ENCODE measurements around the gene BDP1. TPM values are rescaled to one million over a fixed set of nuclear protein-coding genes. Genes with fewer than 3 reads are reported as not detected.
"Not testable (repeated sequence)": the region's sequence is repeated elsewhere in the genome, so short reads cannot be mapped to it uniquely, and the experiment has no call there.

Gene BDP1
- total RNA-seq, 1 donor from 2014 or later: 33.8 TPM

DNA sequence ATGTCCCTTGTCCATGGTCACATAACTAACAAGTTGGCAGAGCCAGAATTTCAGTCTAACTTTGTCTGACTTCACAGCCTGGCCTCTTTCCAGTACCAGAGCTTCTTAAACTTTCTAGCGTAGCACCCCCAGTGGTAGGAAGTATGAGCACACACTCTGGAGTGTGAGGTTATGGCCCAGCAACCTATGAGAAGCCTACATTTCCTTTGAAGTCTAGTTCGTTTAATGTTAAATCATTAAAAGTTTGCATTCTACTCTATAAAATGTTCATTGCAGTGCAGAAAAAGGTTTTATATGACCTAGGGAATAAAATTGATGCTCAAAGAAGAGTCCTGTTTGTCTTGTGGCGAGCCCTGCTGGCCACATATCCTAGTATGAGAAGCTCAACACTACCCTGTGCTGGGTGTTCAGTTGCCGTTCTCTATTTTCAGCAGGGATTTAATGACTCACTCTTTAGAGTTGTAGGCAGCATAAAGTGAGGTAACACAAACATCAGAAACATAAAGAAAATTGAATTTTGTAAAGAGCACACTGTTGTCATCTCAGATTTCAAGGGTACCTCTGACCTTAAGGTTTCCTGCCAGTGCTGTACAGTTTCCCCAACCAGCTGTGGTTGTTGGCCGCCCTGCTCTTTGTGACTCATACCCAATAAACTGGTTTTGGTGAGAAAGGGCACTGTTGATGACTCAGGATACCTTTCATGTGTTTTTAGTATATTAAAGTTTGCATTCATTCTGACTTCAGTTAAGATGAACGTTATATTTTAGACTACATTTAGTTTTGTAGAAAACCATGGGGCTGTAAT is 146.0 kb downstream of the BDP1 start:
- TF ChIP-seq, protein P1, sequence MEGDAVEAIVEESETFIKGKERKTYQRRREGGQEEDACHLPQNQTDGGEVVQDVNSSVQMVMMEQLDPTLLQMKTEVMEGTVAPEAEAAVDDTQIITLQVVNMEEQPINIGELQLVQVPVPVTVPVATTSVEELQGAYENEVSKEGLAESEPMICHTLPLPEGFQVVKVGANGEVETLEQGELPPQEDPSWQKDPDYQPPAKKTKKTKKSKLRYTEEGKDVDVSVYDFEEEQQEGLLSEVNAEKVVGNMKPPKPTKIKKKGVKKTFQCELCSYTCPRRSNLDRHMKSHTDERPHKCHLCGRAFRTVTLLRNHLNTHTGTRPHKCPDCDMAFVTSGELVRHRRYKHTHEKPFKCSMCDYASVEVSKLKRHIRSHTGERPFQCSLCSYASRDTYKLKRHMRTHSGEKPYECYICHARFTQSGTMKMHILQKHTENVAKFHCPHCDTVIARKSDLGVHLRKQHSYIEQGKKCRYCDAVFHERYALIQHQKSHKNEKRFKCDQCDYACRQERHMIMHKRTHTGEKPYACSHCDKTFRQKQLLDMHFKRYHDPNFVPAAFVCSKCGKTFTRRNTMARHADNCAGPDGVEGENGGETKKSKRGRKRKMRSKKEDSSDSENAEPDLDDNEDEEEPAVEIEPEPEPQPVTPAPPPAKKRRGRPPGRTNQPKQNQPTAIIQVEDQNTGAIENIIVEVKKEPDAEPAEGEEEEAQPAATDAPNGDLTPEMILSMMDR (IDR thresholded peaks at IDR 0.05; ENCODE audit: unreplicated experiment): peak; percentile 67
- no peak for DNase-seq (ENCODE audit: low spot score, unreplicated experiment)
- peaks cover 31% of the 10 kb centered on the region for H3K36me3 Mint-ChIP-seq (ENCODE audit: insufficient read depth)
- no peaks in the 10 kb centered on the region for H3K27me3 Mint-ChIP-seq
- no peak overlapping the region for H3K4me3 Mint-ChIP-seq (ENCODE audit: low read depth)
- H3K9me3 Mint-ChIP-seq (ENCODE audit: low read depth): no peaks in the 10 kb centered on the region
- H3K4me1 Mint-ChIP-seq (ENCODE audit: low read depth): no peaks in the 10 kb centered on the region
- H3K27ac Mint-ChIP-seq: no peak overlapping the region

DNA sequence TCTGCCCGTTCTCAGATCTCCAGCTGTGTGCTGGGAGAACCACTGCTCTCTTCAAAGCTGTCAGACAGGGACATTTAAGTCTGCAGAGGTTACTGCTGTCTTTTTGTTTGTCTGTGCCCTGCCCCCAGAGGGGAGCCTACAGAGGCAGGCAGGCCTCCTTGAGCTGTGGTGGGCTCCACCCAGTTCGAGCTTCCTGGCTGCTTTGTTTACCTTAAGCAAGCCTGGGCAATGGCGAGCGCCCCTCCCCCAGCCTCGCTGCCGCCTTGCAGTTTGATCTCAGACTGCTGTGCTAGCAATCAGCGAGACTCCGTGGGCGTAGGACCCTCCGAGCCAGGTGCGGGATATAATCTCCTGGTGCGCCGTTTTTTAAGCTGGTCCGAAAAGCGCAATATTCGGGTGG is 154.5 kb downstream of the BDP1 start:
- not testable (repeated sequence) for DNase-seq (ENCODE audit: low spot score, unreplicated experiment); H3K9me3 Mint-ChIP-seq (ENCODE audit: low read depth); H3K4me1 Mint-ChIP-seq (ENCODE audit: low read depth); H3K4me3 Mint-ChIP-seq (ENCODE audit: low read depth); H3K27me3 Mint-ChIP-seq; H3K27ac Mint-ChIP-seq
- H3K36me3 Mint-ChIP-seq (ENCODE audit: insufficient read depth): peaks cover 22% of the 10 kb centered on the region

DNA sequence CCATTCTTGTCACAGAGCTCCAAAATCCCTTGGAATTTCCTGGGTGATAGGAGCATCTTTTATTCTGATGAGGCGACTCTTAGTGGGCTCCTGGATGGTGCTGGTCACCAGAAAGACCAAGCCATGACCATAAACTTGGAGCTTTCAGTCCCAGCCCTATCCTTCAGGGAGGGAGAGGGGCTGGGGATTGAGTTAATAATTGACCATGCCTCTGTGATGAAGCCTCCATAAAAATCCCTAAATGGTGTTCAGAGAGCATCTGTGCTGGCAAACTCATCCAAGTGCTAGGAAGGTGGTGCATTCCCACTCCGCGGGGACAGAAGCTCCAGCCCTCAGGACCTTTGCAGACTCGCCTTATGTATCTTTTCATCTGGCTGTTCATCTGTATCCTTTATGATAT is 160.4 kb downstream of the BDP1 start:
- Mint-ChIP-seq H3K4me1 (ENCODE audit: low read depth) (peaks cover 4% of the 10 kb centered on the region), H3K36me3 (ENCODE audit: insufficient read depth) (peaks cover 31% of the 10 kb centered on the region), H3K27ac (no peak overlapping the region), H3K9me3 (ENCODE audit: low read depth) (peaks cover 7% of the 10 kb centered on the region), H3K27me3 (no peaks in the 10 kb centered on the region), H3K4me3 (ENCODE audit: low read depth) (no peak overlapping the region)
- TF ChIP-seq, protein P1 (IDR thresholded peaks at IDR 0.05; ENCODE audit: unreplicated experiment): no peak
- no peak for DNase-seq (ENCODE audit: low spot score, unreplicated experiment)

Other genes starting within 250 kb of the BDP1 start
- 43.5 and 48.7 TPM in 2 replicates for gene MCCC2, start 131.7 kb downstream of the BDP1 start, total RNA-seq

Data from progenitor cell of endocrine pancreas (in vitro differentiated cells).